HG03457 (cell line): ENCODE measurements around the gene ZNF785.
"Not testable (repeated sequence)": the region's sequence is repeated elsewhere in the genome, so short reads cannot be mapped to it uniquely, and the experiment has no call there.

Experiments used
- ATAC-seq: cut with Tn5 transposase; IDR thresholded peaks from one replicate; pipeline ENCODE4 v1.9.1; 2021; ENCODE audit warnings: moderate number of reproducible peaks; ENCODE audit not compliant: unreplicated experiment

Gene ZNF785

GRCh38 chr16:30603945-30604315 is 18.4 kb upstream of the ZNF785 start:
- ATAC-seq = no peak

GRCh38 chr16:30602616-30603277 is 17.2 kb upstream of the ZNF785 start:
- no peak for ATAC-seq

- no peak for ATAC-seq
Observed at GRCh38 chr16:30601966-30602365, 16.5 kb upstream of the ZNF785 start.

GRCh38 chr16:30600929-30601328 is 15.4 kb upstream of the ZNF785 start:
- ATAC-seq = no peak

- ATAC-seq = no peak
Observed at GRCh38 chr16:30600215-30600614, 14.7 kb upstream of the ZNF785 start.

GRCh38 chr16:30592871-30593270 is 7.4 kb upstream of the ZNF785 start:
- no peak for ATAC-seq

- ATAC-seq = not testable (repeated sequence)
Observed at GRCh38 chr16:30590869-30591268, 5.4 kb upstream of the ZNF785 start.

GRCh38 chr16:30589582-30589981 is 4.1 kb upstream of the ZNF785 start:
- ATAC-seq = not testable (repeated sequence)

- ATAC-seq = no peak
Observed at GRCh38 chr16:30588651-30589050, 3.2 kb upstream of the ZNF785 start.

- ATAC-seq = peak; percentile 18
Observed at GRCh38 chr16:30585022-30585399, 486 bp downstream of the ZNF785 start.

GRCh38 chr16:30582611-30583340 is 2.7 kb downstream of the ZNF785 start:
- ATAC-seq = no peak

- ATAC-seq = no peak
Observed at GRCh38 chr16:30581457-30581856, 4.0 kb downstream of the ZNF785 start.

- ATAC-seq = no peak
Observed at GRCh38 chr16:30574678-30575077, 10.8 kb downstream of the ZNF785 start.

- ATAC-seq = peak; percentile 55
Observed at GRCh38 chr16:30571445-30572322, 13.8 kb downstream of the ZNF785 start, which contains the start of gene ZNF688. TSS of gene ZNF688 (minus strand) at chr16:30571714. CDS start at chr16:30571629, 85 bp downstream.

GRCh38 chr16:30570636-30571444 is 14.7 kb downstream of the ZNF785 start:
- no peak for ATAC-seq

- no peak for ATAC-seq
Observed at GRCh38 chr16:30569746-30570635, 15.5 kb downstream of the ZNF785 start.

GRCh38 chr16:30569281-30569680 is 16.2 kb downstream of the ZNF785 start:
- no peak for ATAC-seq

- no peak for ATAC-seq
Observed at GRCh38 chr16:30567991-30568638, 17.4 kb downstream of the ZNF785 start.
